GM21423 (cell line): ENCODE data around the gene DISC1.

Experiments used
- ATAC-seq: cut with Tn5 transposase; IDR thresholded peaks from one replicate; pipeline ENCODE4 v1.9.1; 2021; ENCODE audit warnings: mild to moderate bottlenecking, moderate library complexity; ENCODE audit not compliant: unreplicated experiment

DISC1 gene

DNA sequence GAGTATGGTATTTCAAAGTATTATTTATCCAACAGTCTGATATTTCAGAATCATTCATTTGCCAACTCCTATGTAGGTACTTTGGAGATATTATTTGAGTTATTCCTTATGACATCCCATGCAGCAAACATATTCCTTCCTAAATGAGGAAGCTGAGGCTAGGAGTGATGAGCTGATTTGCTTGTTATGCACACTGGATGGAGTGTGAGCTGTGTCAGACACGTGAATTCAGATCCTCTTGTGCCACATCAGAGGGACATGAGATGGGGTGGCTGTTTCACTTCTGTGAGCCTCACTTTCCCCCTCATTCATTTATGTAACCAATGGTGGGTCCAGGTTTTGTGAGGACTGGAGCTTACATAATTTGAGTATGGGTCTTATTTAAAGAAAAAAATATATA, 215.9 kb downstream of the DISC1 start:
- ATAC-seq: no peak

DNA sequence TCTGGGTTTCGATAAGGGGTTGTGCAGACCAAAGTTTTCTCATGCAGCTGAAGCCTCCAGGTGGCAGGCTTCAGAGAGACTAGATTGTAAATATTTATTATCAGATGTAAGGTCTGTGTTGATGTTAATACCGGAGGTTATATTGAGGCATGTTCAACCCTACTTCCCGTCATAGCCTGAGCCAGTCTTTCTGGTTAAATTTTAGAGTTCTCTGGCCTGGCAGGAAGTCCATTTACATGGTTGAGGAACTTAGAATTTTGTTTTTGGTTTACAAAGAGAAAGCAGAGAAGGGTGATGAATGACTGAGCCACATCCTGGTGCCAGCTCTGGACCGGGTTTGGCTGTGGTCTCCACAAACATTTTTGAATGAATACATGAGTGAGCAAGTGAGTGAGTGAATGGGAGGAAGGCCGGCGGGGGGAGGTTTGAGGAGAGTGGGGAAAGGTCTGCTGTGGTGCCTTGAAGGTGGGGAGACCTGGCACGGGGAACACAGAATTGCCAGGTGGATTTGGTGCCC, 218.5 kb downstream of the DISC1 start:
- no peak for ATAC-seq

DNA sequence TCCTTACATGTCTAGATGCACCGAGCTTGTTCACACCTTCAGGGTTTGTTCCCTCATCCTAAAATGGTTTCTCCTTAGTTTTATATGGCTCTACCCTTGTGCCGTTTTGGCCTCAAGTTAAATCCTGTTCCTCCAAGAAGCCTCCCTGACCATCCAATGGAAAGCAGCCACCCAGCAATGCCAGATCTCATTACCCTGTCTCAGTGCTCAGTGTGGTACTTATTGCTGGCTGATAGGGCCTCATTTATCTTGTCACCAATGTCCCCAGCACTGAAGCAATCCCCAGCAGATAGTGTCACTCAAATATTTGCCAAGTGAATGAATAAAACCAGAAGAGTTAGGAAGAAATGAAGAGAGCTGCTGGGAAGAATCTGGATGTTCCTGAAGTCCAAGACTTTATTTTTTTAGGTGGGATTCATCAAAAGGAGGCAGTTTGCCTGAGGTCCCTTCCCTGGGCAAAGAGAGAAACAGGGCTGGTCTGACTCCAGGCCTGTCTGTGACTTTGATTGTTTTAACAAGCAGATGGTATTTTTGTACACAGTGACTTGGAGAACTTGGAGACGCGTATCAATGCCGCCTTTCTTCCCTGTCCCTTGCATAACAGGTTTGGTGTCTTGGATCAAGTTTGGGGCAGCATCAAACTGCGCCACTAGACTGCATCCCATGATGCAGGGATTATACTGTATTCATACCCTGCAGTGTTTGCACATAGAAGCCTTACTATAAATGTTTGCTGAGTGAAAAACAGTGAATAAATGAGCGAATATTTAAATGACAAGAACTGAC, 221.2 kb downstream of the DISC1 start:
- no peak for ATAC-seq

DNA sequence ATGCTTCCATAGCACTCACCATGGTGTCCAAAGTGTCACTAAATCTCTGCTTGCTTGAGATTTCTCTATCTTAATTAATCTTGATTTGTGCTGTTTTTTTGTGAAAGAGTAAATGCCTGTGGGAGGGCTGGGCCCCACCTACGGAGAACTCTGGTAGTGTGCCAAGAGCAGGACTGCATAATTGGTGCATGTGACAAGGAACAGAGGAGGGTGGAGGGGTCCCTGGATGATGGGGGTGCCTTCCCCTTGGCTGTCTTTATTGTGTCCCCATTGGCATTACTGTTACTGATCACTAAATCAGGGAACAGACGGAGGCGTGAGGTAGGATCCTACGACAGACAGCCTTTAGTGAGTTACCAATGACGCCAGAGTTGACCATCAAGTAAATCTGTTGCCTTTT, 223.4 kb downstream of the DISC1 start:
- ATAC-seq: no peak

DNA sequence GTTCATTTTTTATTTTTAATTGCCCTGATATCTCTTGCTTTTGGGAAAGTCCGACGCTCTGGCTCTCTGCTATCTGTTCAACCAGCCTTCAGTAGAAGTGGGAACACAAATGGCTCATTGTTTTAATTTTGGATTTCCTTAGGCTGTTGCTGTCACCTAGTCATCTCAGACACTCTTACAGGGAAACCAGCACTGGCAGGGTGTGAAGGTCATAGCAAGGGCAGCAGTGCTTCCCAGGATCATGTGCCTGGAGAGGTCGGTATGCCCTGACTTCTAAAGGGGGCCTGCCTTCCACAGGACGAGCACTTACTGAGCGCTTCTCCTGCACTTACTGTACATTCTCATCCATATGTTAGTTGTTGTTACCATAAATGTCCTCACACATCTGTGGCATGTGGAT, 224.2 kb downstream of the DISC1 start:
- no peak for ATAC-seq

DNA sequence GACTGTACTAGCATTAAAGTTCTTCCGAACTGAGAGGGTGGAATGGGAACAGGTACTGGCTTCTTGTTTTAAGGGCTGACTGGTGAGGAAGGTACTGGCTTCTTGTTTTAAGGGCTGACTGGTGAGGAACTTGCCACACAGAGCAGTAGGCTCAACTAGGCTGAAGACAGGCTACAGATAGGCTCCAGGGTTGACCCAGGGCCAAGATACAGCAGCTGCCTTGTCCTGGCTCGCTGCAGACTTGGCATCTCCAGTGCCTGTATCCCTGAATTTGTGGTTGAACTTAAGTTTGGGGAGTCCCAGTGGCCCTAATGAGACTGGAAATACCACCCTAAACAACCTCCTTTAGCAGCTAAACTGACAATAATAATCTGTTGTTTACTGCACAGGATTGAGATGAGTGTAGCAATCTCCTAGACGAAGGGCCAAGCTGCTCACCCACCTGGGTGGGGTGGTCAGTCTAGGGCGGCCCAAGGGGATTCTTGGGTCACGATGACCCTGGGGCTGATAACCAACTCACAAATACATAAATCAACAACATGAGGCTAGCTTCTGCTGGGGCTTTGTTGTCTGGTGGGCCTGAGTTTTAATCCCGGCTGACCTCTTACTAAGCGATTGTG, 227.1 kb downstream of the DISC1 start:
- ATAC-seq: no peak

DNA sequence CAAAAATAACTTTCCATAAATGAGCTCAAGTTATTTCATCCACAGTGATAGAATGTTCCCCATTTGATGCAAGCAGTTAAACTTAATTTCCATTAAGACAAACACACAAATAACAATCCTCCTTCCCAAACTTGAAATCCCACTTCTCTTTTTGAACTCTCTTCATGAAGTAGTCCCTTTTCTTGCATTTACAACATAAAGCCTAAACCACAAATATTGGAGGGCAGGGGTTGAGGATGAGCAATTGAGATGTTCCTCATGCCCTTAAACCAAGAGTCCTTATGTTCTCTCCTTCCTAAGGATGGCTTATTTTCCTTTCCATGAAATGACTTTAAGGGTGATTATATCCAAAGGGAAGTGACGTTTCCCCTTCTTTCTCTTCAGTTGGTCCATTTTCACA, 228.8 kb downstream of the DISC1 start:
- ATAC-seq: no peak

DNA sequence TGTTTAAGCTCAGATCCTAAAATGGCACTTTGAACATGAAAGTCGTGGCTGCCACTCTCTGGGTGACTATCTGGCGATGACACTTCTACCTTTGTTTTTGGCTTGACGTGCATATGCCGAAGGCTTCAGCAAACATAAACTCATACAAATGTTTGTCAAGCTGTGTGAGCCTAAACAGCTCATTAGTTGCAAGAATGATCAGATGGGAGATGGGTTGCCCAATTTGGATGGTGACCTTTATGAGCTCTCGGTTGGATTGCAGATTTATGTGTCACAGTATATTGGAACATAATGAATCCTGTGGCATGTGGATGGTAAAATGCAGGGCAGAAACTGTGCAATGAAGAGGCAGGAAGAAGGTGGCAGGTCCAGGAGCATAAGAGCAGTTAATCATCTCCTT, 229.3 kb downstream of the DISC1 start:
- no peak for ATAC-seq

DNA sequence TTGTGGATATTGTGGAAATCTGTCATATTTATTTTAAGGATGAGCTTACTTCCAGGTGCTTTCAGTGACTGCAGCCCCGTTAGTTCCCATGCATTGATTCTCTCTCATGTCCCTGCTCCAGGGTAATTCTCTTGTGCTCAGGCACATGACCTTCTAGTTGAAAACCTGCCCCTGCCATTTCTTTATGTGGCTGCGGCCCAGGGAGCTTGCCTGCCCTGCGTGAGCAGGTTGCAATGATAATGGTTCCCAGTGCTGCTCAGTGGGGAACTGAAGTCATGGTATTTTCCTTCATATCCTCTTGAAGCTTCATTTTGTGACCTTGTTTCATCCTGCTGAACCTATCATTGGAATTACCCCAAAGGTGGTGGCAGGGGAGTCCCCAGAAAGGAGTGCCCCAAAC, 229.8 kb downstream of the DISC1 start:
- no peak for ATAC-seq

DNA sequence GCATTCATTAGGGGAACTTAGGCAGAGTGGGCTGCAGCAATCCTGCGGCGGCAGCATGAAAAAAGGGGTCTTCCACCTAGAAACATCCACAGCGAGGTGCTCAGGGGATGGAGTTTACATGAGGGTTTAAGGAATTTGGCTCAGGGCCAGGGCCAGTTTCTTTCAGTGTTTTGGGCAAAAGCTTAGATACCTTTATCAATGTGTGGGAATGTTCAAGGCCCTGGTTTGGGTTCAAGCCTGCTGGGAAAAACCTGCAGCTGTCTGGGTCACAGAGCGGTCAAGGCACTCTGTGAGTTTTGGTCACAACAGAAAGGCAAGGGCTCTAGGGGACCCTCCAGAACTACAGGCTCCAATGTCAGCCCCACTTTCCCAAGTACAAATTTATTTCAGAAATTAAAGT, 230.3 kb downstream of the DISC1 start:
- ATAC-seq: no peak

DNA sequence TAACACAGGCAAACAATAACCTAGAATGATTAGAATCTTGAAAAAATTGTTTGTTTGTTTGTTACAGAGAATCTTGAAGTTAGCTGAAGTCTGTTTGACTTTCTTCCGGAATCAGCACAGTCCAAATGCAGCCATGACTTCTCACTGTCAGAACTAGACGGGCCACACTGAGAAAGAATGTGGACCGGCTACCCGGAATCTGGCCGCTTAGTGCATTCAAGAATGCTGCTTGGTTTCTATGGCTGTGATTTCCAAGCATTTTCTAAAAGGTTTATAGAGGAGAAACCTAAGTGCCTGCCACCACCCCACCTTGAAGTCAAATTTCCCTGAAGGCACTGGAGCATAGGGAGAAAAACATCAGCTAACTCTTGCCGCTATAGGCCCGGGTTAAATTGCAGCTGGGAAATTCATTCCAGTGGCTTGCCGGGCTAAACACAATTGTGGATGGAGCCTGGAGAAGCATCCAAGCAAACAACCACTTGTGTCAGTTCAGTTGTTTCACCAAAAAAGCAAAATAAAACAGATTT, 231.1 kb downstream of the DISC1 start:
- ATAC-seq: no peak

DNA sequence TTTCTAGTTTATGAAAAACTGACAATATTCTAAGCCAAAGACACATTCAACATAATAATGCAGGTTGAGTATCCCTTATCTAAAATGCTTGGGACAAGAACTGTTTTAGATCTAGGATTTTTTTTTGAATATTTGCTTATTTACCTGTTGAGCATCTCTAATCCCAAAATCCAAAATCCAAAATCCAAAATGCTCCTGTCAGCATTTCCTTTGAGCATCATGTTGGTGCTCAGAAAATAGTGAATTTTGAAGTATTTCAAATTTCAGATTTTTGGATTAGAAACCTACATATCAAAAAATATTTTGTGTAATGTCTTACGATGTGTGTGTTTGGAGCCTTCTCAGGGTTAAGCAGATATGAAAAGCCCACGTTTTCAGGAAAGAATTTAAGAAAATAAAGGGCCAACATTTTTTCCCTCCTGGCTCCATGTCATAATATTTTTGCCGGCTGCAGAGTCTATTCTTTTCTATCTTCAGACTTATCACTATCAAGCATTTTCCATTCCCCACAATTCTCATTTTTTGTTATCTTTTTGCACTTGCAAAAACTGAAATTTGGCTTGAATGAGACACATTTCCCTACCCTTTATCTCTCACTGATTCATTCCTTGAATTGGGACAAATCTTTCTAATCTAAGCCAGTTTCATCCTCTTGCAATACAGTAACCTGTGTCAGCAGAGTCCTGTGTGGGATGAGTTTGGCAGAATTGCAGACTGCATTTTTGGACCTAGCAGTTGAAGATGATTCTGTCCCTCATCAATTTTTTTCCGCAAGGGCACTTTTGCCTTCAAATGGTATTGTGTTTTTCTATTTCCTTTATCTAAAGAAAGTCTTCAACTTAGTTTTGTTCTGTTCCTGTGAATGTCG, 233.9 kb downstream of the DISC1 start:
- ATAC-seq: no peak

DNA sequence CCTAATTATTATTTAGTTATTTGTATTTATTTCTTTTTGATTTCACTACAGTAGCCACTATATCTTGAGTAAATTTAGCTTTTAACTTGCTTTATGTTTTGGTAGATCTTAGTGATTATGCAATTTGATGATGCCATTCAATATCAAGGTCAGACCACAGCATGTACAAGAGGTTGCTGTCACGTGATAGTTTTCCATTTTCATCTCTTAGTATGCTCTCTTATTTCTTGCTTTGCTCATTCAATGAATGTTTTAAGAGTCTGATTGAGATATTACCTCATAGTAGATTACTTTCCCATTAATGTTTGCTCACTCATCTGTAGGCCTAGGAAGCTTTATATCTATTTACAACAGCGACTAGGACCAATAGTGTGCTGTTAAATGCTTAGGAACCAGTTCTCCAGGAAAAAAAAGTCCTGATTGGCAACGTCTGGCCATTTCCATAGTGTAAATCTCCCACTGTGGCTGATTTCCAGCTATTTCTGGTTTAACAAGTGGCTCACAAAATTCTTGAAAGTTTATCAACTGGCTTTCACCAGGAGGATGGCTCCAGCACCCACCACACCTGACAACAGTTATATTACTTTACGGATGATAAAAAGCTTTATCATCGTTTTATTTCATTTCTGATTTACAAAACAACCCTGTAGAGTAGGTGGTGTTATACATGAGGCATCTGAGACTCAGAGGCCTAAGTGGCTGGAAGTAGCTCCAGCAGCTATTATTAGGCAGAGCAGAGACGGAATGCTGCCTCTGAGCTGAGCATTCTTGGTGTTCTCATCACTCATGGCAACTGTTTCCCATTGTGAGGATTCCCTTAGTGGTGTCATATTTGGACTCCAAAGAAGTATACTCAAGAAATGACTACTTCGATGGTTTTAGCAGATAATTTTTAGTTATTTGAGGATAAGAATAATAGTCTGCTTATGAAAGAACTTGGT, 235.2 kb downstream of the DISC1 start:
- ATAC-seq: no peak

DNA sequence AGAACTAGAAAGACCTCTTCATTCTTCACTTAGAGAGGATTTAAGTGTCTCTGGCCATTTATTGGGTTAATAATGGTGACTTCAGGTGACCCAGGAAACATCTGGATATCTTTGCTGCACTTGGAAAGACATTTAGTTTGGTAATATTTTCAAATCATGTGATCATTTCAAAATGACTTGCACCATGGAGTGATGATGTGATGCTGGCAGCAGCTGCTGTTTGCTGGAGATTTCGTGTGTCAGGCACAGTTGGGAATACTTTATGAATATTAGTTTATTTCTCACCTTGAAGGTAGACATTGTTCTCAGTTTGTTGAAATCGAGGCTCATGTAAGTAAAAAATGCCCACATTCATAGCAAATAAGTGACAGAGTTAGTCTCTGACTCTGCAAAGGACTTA, 236.0 kb downstream of the DISC1 start:
- no peak for ATAC-seq

DNA sequence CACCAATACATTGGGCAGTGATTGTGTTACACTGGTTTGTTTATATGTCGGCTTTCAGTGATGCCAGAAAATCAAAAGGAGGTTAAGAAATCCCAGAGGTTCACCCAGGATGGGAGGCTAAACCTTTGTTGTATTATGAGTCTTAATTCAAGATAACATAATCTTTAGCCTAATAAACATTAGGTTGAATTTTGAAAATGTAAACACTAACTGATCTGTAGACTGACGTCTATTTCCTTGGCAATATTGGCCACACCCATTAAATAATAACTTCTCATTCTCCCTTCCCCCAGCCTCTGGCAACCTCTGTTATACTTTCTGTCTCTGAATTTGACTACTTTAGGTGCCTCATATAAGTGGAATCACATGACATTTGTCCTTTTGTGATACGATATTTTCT, 238.7 kb downstream of the DISC1 start:
- no peak for ATAC-seq

DNA sequence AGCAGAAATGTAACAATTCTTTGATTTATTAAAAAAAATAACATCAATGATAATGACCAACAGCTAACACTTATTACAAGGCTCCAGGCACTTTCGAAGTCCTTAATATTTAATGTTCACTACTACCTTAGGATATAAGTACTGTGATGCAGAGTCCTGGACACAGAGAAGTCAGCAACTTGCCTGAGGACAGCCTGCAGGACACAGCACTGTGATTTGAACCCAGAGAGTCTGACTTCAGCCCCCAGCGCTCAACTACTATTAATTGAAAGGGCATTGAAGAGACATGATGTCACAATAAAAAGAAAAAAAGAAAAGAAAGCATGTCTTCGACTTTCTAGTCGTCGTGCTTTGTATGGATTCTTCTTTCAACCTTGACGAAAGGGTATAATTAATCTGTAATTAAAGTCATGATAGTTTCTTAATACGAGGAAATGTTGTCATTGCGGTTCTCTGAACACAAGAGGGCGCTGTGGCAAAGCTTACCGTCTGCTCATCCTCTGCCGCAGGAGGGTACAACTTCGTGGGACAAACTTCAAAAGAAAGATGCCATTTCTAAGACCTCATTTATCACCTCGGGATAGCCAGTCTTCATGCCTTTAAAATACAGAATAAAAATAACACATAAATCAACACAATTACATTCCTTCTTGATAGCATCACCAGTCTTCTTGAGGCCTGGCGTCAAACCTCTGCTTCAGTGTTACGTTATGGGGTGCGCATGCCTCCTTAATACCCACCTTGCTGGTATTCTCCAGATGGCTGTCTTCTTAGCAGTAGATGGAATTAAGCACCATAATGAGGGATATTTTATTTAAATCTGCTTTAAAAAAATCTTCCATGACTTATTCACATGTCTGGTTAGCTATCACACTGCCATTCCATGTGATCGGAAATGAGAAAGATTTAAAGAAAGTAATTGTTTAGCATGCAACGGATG, 240.1 kb downstream of the DISC1 start:
- ATAC-seq: no peak

DNA sequence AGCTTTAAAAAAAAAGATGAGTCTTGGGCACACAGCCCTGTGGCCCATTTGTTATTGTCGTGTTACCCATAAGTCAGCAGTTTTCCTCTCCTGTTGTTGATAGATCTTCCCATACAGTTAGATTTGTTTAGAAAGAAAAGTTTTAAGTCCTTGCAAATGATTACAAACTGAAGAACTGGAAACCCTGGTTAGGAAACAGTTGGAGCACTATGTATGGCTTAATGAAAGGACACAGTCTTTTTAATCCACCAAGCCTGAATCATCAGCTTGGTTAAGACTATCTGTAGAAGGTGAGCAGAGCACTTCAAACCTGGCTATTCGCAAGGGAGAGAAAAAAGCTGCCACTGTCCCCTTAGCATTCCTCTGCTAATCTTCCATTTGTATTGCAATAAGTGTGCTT, 241.0 kb downstream of the DISC1 start:
- no peak for ATAC-seq

DNA sequence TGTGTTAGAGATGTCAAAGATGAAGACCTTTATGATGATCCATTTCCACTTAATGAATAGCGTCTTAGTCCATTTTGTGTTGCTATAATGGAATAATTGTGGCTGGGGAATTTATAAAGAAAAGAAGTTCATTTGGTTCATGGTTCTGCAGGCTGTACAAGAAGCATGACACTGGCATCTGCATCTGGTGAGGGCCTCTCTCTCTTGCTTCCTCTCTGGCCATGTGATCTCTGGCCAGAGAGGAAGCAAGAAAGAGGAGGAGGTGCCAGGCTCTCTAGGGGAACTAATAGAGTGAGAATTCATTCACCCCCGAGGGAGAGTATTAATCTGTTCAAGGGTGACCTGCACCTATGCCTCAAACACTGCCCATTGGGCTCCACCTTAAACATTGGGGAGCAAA, 242.8 kb downstream of the DISC1 start:
- ATAC-seq: no peak

DNA sequence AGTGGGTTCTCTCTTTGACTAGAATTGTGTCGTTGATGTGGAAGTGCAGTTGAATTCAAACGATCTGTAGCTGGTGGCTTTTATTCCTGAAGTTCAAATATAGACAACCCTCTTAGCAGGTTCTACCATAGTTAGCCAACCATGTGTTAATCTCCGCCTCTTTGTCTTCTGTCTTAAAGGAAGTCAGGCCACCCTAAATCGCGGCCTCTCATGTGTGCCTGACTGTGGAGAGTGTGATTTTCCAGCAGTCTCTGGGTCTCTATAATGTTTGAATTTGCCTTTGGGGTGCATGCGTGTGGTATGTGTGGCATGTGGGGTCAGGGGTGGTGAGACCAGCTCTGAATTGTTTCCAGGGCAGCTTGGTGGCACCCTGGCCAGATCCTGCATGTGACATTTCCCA, 244.9 kb downstream of the DISC1 start:
- ATAC-seq: no peak
